K562 (cell line): ENCODE data around the gene OR10P1. TPM values are rescaled to one million over a fixed set of nuclear protein-coding genes. Genes with fewer than 3 reads are reported as not detected.

Experiments
- ATAC-seq: fragments of 200-7000 bp; cut with Tn5 transposase; 3 replicates; pipeline ENCODE4 v1.9.1; 2020; ENCODE audit warnings: moderate library complexity
- BruUV-seq: library from RNA; stranded (reverse); fragments of 400-500 nt; replicated peaks from 2 replicates; lab custom pipeline; 2021; lab: Mats Ljungman, UMichigan
- CTCF ChIA-PET: fragments of 300-600 bp; formaldehyde crosslinking; extraction: SDS; loops from one replicate; lab custom pipeline; 2021; ENCODE audit warnings: low intra/inter-chr PET ratio; lab: Yijun Ruan, JAX
- POLR2A ChIA-PET: fragments of 300-600, 350-650 bp; sonication (Branson Sonifier 250); formaldehyde crosslinking; extraction: SDS; loops from one replicate; lab custom pipeline; 2021; ENCODE audit warnings: antibody characterized with exemption, inconsistent platforms; lab: Yijun Ruan, JAX
- DNase-seq, 4 experiments: peaks; one replicate each; pipeline versions ENCODE4 v3.0.0 to v3.0.0-alpha.2; 2011 to 2018; ENCODE audit warnings: low spot score in 3 of 4, mixed read lengths in 3 of 4; ENCODE audit errors: extremely low read depth in 1 of 4
- FAIRE-seq: peaks from 2 replicates; lab custom pipeline; 2011; peaks lifted over from hg19 to GRCh38; lab: Jason Lieb, UNC
- H2AFZ ChIP-seq: 2 replicates; pipeline ENCODE4 v1.6.0; 2011; ENCODE audit warnings: low read depth, low read length, control low read depth, inconsistent platforms
- H3K27ac ChIP-seq: fragments of 200-600 bp; 3 replicates; pipeline ENCODE4 v1.8.0; 2011; ENCODE audit warnings: low read depth, mild to moderate bottlenecking, control low read depth, inconsistent platforms, low read length, moderate library complexity, mixed read lengths; ENCODE audit errors: extremely low read depth
- H3K27me3 ChIP-seq, 2 experiments: fragments of 300-600 bp in 1 of 2; 2 replicates in 1 of 2; 3 replicates in 1 of 2; pipeline versions ENCODE4 v1.6.0 to v1.8.0; 2011; ENCODE audit warnings: inconsistent platforms in 2 of 2, low read length in 2 of 2, mild to moderate bottlenecking in 1 of 2, mixed read lengths in 1 of 2, moderate library complexity in 1 of 2; ENCODE audit not compliant: control insufficient read depth in 2 of 2, insufficient read depth in 2 of 2
- H3K36me3 ChIP-seq: fragments of 300-600 bp; 3 replicates; pipeline ENCODE4 v1.8.0; 2011; ENCODE audit warnings: mild to moderate bottlenecking, low read length, inconsistent platforms; ENCODE audit not compliant: control insufficient read depth, insufficient read depth
- H3K4me1 ChIP-seq, 2 experiments: fragments of 200-600 bp in 1 of 2; replicated peaks in 1 of 2; 2 replicates in 1 of 2; 3 replicates in 1 of 2; pipeline versions ENCODE4 v1.5.1 to v1.8.0; 2011; ENCODE audit warnings: inconsistent platforms in 2 of 2, low read length in 2 of 2, mild to moderate bottlenecking in 1 of 2, mixed read lengths in 1 of 2, moderate library complexity in 1 of 2; ENCODE audit not compliant: control insufficient read depth in 2 of 2, insufficient read depth in 2 of 2
- H3K4me2 ChIP-seq: 2 replicates; pipeline ENCODE4 v1.6.1; 2011; ENCODE audit warnings: low read length, control low read depth, inconsistent platforms, mixed read lengths; ENCODE audit not compliant: insufficient read depth
- H3K4me3 ChIP-seq: fragments of 200-600 bp; sonication (generic), shearing (Covaris generic); 2 replicates; pipeline ENCODE4 v1.5.1; 2016; ENCODE audit warnings: control low read depth, inconsistent platforms
- H3K79me2 ChIP-seq: fragments of 200-600 bp; 3 replicates; pipeline ENCODE4 v1.8.0; 2011; ENCODE audit warnings: low read length, inconsistent platforms; ENCODE audit not compliant: control insufficient read depth, insufficient read depth
- H3K9ac ChIP-seq, 2 experiments: 2 replicates each; pipeline versions ENCODE4 v1.6.0 to v1.6.1; 2011; ENCODE audit warnings: low read depth in 2 of 2, low read length in 2 of 2, control low read depth in 1 of 2, inconsistent platforms in 1 of 2, mild to moderate bottlenecking in 1 of 2, mixed read lengths in 1 of 2; ENCODE audit not compliant: insufficient read depth in 1 of 2
- H3K9me1 ChIP-seq: one replicate; pipeline ENCODE4 v1.6.0; 2011; ENCODE audit warnings: inconsistent platforms, mild to moderate bottlenecking, low read length, moderate library complexity; ENCODE audit not compliant: control insufficient read depth, insufficient read depth
- H3K9me3 ChIP-seq: replicated peaks from 2 replicates; pipeline ENCODE4 v1.5.1; 2011; ENCODE audit warnings: low read depth, low read length, inconsistent platforms; ENCODE audit not compliant: control insufficient read depth, insufficient read depth
- H4K20me1 ChIP-seq: replicated peaks from 2 replicates; pipeline ENCODE4 v1.6.1; 2011; ENCODE audit warnings: low read length, inconsistent platforms, mixed read lengths; ENCODE audit not compliant: control insufficient read depth, insufficient read depth
- ARHGAP35 ChIP-seq: fragments of 450-650 bp; IDR thresholded peaks from 2 replicates; pipeline ENCODE4 v1.6.1; 2018; ENCODE audit not compliant: partially characterized antibody
- NR3C1 ChIP-seq: sonication (generic); formaldehyde crosslinking; IDR thresholded peaks from 2 replicates; pipeline ENCODE4 v1.8.1; 2022; ENCODE audit warnings: missing genetic modification reagents
- SIN3B ChIP-seq: fragments of 450-650 bp; IDR thresholded peaks from 2 replicates; pipeline ENCODE4 v1.6.1; 2017; ENCODE audit warnings: low read depth, mild to moderate bottlenecking, moderate library complexity
- TARDBP ChIP-seq: fragments of 450-650 bp; IDR thresholded peaks from 2 replicates; pipeline ENCODE4 v1.6.1; 2016
- ZNF224 ChIP-seq: sonication (generic); formaldehyde crosslinking; IDR thresholded peaks from 2 replicates; pipeline ENCODE4 v1.8.0; 2022; ENCODE audit warnings: mild to moderate bottlenecking, missing genetic modification reagents
- ZNF263 ChIP-seq: sonication (generic); formaldehyde crosslinking; IDR thresholded peaks from 2 replicates; pipeline ENCODE4 v1.8.0; 2022; ENCODE audit warnings: mild to moderate bottlenecking, missing genetic modification reagents, borderline replicate concordance
- ZNF699 ChIP-seq: fragments of 250-450 bp; sonication (Bioruptor Pico); IDR thresholded peaks from 2 replicates; pipeline ENCODE4 v1.8.0; 2021; ENCODE audit warnings: mild to moderate bottlenecking, moderate library complexity; ENCODE audit not compliant: insufficient replicate concordance
- WGBS: fragments of 100-300 bp; shearing (Covaris generic); methylation state at CpG from one replicate; pipeline ENCODE4 v1.1.6; 2016; ENCODE audit warnings: low coverage, mixed read lengths; ENCODE audit not compliant: insufficient coverage; ENCODE audit errors: missing lambda C conversion rate; 5-methylcytosine and 5-hydroxymethylcytosine counted together
- in situ Hi-C: fragments of 300-500 bp; cut with MboI; formaldehyde crosslinking; loops from 4 replicates; pipeline ENCODE4 v1.15.0; 2018; ENCODE audit warnings: inconsistent platforms, mixed read lengths
- intact Hi-C: fragments of 100-400 bp; cut with micrococcal nuclease; formaldehyde crosslinking; loops from 2 replicates; pipeline ENCODE4 v1.14.2; 2022
- polyA plus RNA-seq, 8 experiments: library from polyadenylated mRNA; depleted of rRNA in 4 of 8; stranded (reverse) in 5 of 8; unstranded in 3 of 8; fragments of >200 nt; fragmentation: Nextera tagmentation in 2 of 8; fragmentation: Illumina TruSeq in 1 of 8; extraction: Ambion mirVana in 2 of 8; extraction: Trizol in 1 of 8; gene quantifications; 2 replicates each; pipeline versions ENCODE4 v1.2.1 to v1.2.3, GENCODE V29; 2011 to 2014; ENCODE audit warnings: inconsistent platforms in 1 of 8, missing spikeins in 1 of 8
- total RNA-seq, 7 experiments: library from RNA; depleted of rRNA in 6 of 7; stranded (reverse); fragments of >200 nt in 6 of 7; fragmentation: Illumina TruSeq in 2 of 7; extraction: Trizol in 2 of 7; gene quantifications; 2 replicates each; pipeline versions ENCODE4 v1.2.1 to v1.2.3, GENCODE V29; 2011 to 2021; ENCODE audit warnings: low replicate concordance in 1 of 7
- TF ChIP-seq, protein P1 (sequence below): fragments of 450-650 bp; IDR thresholded peaks from 2 replicates; pipeline ENCODE4 v1.6.1; 2016
- TF ChIP-seq, protein P2 (sequence below): fragments of 200-600 bp; sonication (generic); IDR thresholded peaks from one replicate; pipeline ENCODE4 v1.6.1; 2012; ENCODE audit warnings: mild to moderate bottlenecking, low read depth, low read length, inconsistent platforms
- TF ChIP-seq, protein P3 (sequence below): fragments of 250-450 bp; sonication (Bioruptor Pico); IDR thresholded peaks from 2 replicates; pipeline ENCODE4 v1.5.1; 2021; ENCODE audit warnings: mild to moderate bottlenecking

The OR10P1 gene
- total and polyA plus RNA-seq, 9 of the 15 experiments (the other 6 are each of a cell fraction or from before 2014, with no cell fraction given), result not detected

DNA sequence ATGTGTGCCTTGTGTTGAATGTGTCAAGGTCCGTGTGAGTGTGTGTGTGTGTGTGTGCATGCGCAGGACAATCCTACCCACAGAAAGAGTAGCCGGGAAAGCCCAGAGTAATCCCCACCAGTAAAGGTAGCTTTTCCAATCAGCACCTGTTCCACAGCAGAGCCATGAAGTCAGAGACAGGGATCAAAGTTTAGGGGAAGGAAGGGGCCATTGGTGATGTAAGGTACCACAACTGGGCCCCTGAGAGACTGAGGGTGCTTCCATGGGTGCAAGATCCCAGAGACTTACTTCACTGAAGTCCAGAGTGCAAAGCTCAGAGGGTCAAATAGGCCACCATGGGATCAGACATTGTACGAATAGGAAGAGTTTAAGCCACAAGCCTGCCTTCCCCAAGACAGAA, 20.5 kb downstream of the OR10P1 start:
- no peak overlapping the region for H2AFZ ChIP-seq
- ATAC-seq (no peak), FAIRE-seq (no peak), DNase-seq (no peak)
- peaks cover 0 to 11% of the 10 kb centered on the region in 2 experiments; a peak in 3 of 5 replicates for H3K4me1 ChIP-seq
- 38% methylated on average over 4 of the region's 4 CpGs for WGBS
- H3K27me3 ChIP-seq, result no peaks in the 10 kb centered on the region; a peak in 1 of 5 replicates
- H3K9me1 ChIP-seq, result no peaks in the 10 kb centered on the region
- H3K4me2 ChIP-seq, result no peak overlapping the region
- BruUV-seq, result no TSS peak
- no peak overlapping the region for H3K27ac ChIP-seq
- no peak overlapping the region for H3K9ac ChIP-seq
- intact Hi-C loops (no loop called here), in situ Hi-C loops (no loop called here)
- peaks cover 2% of the 10 kb centered on the region for H3K9me3 ChIP-seq
- no peaks in the 10 kb centered on the region for H4K20me1 ChIP-seq
- no peak overlapping the region for H3K4me3 ChIP-seq
- ChIA-PET POLR2A (interaction anchor here (0.6 to 2.6 kb wide), 2 partner anchors 11 to 85 kb away, joined by 3 to 10 read pairs; no protein-coding TSS in a partner anchor), CTCF (no interaction called here)
- no peaks in the 10 kb centered on the region for H3K79me2 ChIP-seq
- no peaks in the 10 kb centered on the region for H3K36me3 ChIP-seq
- TF ChIP-seq ZNF224 (no peak), ARHGAP35 (no peak), NR3C1 (no peak), ZNF263 (no peak), TARDBP (no peak), ZNF699 (CRISPR knock-in tag) (no peak), SIN3B (no peak)
- TF ChIP-seq, protein P1, sequence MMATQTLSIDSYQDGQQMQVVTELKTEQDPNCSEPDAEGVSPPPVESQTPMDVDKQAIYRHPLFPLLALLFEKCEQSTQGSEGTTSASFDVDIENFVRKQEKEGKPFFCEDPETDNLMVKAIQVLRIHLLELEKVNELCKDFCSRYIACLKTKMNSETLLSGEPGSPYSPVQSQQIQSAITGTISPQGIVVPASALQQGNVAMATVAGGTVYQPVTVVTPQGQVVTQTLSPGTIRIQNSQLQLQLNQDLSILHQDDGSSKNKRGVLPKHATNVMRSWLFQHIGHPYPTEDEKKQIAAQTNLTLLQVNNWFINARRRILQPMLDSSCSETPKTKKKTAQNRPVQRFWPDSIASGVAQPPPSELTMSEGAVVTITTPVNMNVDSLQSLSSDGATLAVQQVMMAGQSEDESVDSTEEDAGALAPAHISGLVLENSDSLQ, result no peak
- TF ChIP-seq, protein P2, sequence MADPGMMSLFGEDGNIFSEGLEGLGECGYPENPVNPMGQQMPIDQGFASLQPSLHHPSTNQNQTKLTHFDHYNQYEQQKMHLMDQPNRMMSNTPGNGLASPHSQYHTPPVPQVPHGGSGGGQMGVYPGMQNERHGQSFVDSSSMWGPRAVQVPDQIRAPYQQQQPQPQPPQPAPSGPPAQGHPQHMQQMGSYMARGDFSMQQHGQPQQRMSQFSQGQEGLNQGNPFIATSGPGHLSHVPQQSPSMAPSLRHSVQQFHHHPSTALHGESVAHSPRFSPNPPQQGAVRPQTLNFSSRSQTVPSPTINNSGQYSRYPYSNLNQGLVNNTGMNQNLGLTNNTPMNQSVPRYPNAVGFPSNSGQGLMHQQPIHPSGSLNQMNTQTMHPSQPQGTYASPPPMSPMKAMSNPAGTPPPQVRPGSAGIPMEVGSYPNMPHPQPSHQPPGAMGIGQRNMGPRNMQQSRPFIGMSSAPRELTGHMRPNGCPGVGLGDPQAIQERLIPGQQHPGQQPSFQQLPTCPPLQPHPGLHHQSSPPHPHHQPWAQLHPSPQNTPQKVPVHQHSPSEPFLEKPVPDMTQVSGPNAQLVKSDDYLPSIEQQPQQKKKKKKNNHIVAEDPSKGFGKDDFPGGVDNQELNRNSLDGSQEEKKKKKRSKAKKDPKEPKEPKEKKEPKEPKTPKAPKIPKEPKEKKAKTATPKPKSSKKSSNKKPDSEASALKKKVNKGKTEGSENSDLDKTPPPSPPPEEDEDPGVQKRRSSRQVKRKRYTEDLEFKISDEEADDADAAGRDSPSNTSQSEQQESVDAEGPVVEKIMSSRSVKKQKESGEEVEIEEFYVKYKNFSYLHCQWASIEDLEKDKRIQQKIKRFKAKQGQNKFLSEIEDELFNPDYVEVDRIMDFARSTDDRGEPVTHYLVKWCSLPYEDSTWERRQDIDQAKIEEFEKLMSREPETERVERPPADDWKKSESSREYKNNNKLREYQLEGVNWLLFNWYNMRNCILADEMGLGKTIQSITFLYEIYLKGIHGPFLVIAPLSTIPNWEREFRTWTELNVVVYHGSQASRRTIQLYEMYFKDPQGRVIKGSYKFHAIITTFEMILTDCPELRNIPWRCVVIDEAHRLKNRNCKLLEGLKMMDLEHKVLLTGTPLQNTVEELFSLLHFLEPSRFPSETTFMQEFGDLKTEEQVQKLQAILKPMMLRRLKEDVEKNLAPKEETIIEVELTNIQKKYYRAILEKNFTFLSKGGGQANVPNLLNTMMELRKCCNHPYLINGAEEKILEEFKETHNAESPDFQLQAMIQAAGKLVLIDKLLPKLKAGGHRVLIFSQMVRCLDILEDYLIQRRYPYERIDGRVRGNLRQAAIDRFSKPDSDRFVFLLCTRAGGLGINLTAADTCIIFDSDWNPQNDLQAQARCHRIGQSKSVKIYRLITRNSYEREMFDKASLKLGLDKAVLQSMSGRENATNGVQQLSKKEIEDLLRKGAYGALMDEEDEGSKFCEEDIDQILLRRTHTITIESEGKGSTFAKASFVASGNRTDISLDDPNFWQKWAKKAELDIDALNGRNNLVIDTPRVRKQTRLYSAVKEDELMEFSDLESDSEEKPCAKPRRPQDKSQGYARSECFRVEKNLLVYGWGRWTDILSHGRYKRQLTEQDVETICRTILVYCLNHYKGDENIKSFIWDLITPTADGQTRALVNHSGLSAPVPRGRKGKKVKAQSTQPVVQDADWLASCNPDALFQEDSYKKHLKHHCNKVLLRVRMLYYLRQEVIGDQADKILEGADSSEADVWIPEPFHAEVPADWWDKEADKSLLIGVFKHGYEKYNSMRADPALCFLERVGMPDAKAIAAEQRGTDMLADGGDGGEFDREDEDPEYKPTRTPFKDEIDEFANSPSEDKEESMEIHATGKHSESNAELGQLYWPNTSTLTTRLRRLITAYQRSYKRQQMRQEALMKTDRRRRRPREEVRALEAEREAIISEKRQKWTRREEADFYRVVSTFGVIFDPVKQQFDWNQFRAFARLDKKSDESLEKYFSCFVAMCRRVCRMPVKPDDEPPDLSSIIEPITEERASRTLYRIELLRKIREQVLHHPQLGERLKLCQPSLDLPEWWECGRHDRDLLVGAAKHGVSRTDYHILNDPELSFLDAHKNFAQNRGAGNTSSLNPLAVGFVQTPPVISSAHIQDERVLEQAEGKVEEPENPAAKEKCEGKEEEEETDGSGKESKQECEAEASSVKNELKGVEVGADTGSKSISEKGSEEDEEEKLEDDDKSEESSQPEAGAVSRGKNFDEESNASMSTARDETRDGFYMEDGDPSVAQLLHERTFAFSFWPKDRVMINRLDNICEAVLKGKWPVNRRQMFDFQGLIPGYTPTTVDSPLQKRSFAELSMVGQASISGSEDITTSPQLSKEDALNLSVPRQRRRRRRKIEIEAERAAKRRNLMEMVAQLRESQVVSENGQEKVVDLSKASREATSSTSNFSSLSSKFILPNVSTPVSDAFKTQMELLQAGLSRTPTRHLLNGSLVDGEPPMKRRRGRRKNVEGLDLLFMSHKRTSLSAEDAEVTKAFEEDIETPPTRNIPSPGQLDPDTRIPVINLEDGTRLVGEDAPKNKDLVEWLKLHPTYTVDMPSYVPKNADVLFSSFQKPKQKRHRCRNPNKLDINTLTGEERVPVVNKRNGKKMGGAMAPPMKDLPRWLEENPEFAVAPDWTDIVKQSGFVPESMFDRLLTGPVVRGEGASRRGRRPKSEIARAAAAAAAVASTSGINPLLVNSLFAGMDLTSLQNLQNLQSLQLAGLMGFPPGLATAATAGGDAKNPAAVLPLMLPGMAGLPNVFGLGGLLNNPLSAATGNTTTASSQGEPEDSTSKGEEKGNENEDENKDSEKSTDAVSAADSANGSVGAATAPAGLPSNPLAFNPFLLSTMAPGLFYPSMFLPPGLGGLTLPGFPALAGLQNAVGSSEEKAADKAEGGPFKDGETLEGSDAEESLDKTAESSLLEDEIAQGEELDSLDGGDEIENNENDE, result no peak
- TF ChIP-seq, protein P3, sequence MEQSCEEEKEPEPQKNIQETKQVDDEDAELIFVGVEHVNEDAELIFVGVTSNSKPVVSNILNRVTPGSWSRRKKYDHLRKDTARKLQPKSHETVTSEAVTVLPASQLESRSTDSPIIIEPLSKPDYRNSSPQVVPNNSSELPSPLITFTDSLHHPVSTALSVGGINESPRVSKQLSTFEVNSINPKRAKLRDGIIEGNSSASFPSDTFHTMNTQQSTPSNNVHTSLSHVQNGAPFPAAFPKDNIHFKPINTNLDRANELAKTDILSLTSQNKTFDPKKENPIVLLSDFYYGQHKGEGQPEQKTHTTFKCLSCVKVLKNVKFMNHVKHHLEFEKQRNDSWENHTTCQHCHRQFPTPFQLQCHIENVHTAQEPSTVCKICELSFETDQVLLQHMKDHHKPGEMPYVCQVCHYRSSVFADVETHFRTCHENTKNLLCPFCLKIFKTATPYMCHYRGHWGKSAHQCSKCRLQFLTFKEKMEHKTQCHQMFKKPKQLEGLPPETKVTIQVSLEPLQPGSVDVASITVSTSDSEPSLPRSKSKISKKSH (CRISPR knock-in tag), result no peak
